Sciatic nerve (tissue), 2 donors: ENCODE results near the gene SLC5A1. TPM values are rescaled to one million over a fixed set of nuclear protein-coding genes. Genes with fewer than 3 reads are reported as not detected.

ENCODE experiments used
- ATAC-seq: fragments of 200-7000 bp; cut with Tn5 transposase; one replicate; pipeline ENCODE4 v1.9.1; 2020; ENCODE audit warnings: mild to moderate bottlenecking, moderate library complexity
- DNase-seq: peaks from one replicate; pipeline ENCODE4 v3.0.0-alpha.2; 2020; ENCODE audit warnings: low spot score
- intact Hi-C: fragments of 100-400 bp; cut with DNase I; formaldehyde crosslinking; loops from one replicate; pipeline ENCODE4 v1.14.2; 2022
- total RNA-seq: library from RNA; stranded (reverse); fragmentation: NEBNext Ultra II Directional; extraction: Animal tissue kit (Norgen Biotek cat#: 25700); gene quantifications from one replicate; pipeline ENCODE4 v1.2.1, GENCODE V29; 2021
- donor health status: DM: no; HTN: no; CAD: no.
- donor health status: DM: no; HTN: no; CAD: no.

Gene SLC5A1
- total RNA-seq = not detected

GRCh38 chr22:32042924-32043323 lies at the start of gene SLC5A1:
Gene SLC5A1 (plus strand): TSS chr22:32043261. CDS start chr22:32043282, 21 bp downstream.
- intact Hi-C loops = no loop called here
- ATAC-seq (no peak), DNase-seq (no peak)

GRCh38 chr22:31995046-31995445 lies 48.0 kb upstream of the SLC5A1 start:
- intact Hi-C loops = no loop called here

GRCh38 chr22:31995807-31996206 lies 47.3 kb upstream of the SLC5A1 start:
- ATAC-seq (no peak), DNase-seq (no peak)

More at GRCh38 chr22:31995046-31995445, 48.0 kb upstream of the SLC5A1 start:
- ATAC-seq (no peak), DNase-seq (no peak)

GRCh38 chr22:31998784-31999385 lies 44.2 kb upstream of the SLC5A1 start:
- DNase-seq = no peak
- ATAC-seq = no peak
- intact Hi-C loops = no loop called here

More at GRCh38 chr22:31995807-31996206, 47.3 kb upstream of the SLC5A1 start:
- intact Hi-C loops = no loop called here

- no peak for DNase-seq
- intact Hi-C loops = no loop called here
- ATAC-seq = no peak
Observed at GRCh38 chr22:32000181-32000580, 42.9 kb upstream of the SLC5A1 start.

- DNase-seq (no peak), ATAC-seq (no peak)
- intact Hi-C loops = no loop called here
Observed at GRCh38 chr22:32005453-32005852, 37.6 kb upstream of the SLC5A1 start.

GRCh38 chr22:32013200-32013599 lies 29.9 kb upstream of the SLC5A1 start:
- DNase-seq (no peak), ATAC-seq (no peak)
- intact Hi-C loops = no loop called here

- ATAC-seq (no peak), DNase-seq (no peak)
- intact Hi-C loops = no loop called here
Observed at GRCh38 chr22:32016081-32016480, 27.0 kb upstream of the SLC5A1 start.

GRCh38 chr22:32018056-32018455 lies 25.0 kb upstream of the SLC5A1 start:
- intact Hi-C loops = no loop called here
- ATAC-seq (no peak), DNase-seq (no peak)

GRCh38 chr22:32020117-32020516 lies 22.9 kb upstream of the SLC5A1 start:
- DNase-seq (no peak), ATAC-seq (no peak)
- intact Hi-C loops = no loop called here

GRCh38 chr22:32021716-32022115 lies 21.3 kb upstream of the SLC5A1 start:
- intact Hi-C loops = no loop called here
- DNase-seq = no peak
- no peak for ATAC-seq

GRCh38 chr22:32023251-32023827 lies 19.7 kb upstream of the SLC5A1 start:
- DNase-seq (no peak), ATAC-seq (no peak)
- intact Hi-C loops = no loop called here

GRCh38 chr22:32024796-32025195 lies 18.3 kb upstream of the SLC5A1 start:
- intact Hi-C loops = no loop called here
- ATAC-seq (no peak), DNase-seq (no peak)

GRCh38 chr22:32030518-32031247 lies 12.4 kb upstream of the SLC5A1 start:
- intact Hi-C loops = no loop called here
- ATAC-seq (no peak), DNase-seq (no peak)

GRCh38 chr22:32031466-32031865 lies 11.6 kb upstream of the SLC5A1 start:
- DNase-seq (no peak), ATAC-seq (no peak)
- intact Hi-C loops = no loop called here

- intact Hi-C loops = no loop called here
- no peak for ATAC-seq
- no peak for DNase-seq
Observed at GRCh38 chr22:32034275-32034674, 8.8 kb upstream of the SLC5A1 start.

- intact Hi-C loops = no loop called here
- no peak for DNase-seq
- ATAC-seq = no peak
Observed at GRCh38 chr22:32037236-32037635, 5.8 kb upstream of the SLC5A1 start.

- DNase-seq (no peak), ATAC-seq (no peak)
- intact Hi-C loops = no loop called here
Observed at GRCh38 chr22:32040324-32040904, 2.6 kb upstream of the SLC5A1 start.

GRCh38 chr22:32043391-32043790 lies 330 bp downstream of the SLC5A1 start:
- intact Hi-C loops = no loop called here
- no peak for DNase-seq
- no peak for ATAC-seq

GRCh38 chr22:32044477-32044876 lies 1.4 kb downstream of the SLC5A1 start:
- DNase-seq (no peak), ATAC-seq (peak; percentile 68)
- intact Hi-C loops = no loop called here
